ENCODE data around the gene PGC. TPM values are rescaled to one million over a fixed set of nuclear protein-coding genes. Genes with fewer than 3 reads are reported as not detected.

The PGC gene
- total RNA-seq (under 1 TPM in 2 of 7 donors, not detected in 5; 0.53 to 0.94 TPM), polyA plus RNA-seq (under 1 TPM in 1 of 2 donors, not detected in 1; 0.81 TPM)
- long read RNA-seq, donor 1, result 0 reads
- long read RNA-seq, donor 2, result 0 reads
- long read RNA-seq, donor 3, result 0 reads

DNA sequence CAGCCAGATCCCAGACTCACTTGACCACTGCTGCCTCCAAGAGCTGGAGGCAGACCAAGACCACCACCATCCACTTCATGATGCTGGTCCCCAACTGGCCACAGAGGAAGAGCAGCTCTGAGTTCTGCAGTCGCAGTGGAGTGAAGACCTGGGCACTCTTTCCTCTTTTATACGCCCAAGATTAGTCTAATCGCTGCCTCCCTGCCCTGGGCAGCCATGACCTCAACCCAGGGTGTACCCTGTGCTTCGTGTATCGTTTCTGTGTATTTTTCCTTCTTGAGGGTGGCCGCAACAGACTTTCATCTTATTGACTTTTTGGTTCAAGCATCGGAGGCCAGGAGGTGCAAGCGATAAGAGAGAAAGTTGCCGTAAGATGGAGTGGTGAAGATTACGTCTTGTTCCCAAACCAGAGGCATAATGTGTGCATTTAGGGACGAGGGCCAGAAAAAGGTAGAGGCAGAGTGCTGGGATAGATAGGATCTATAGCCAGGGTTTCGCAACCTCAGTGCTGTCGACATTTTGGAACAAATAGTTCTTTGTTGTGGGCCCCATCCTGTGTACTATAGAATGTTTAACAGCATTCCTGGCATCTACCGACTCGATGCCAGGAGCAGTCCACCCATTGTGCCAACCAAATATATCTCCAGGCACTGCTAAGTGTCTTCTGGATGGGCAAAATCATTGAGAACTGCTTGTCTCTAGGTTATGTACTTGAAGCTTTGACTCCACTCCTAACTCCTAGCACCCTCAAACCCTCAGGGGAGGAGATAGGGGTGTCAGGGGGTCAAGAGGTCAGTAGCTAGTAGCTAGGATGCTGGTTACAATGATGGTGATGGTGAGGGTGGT lies at the start of gene PGC:
Gene PGC (minus strand): TSS at position 142 of the 846 bp plus-strand sequence. CDS start 63 bp downstream, at position 79.
- intact Hi-C loops (cut with DNase I), result no loop called here

DNA sequence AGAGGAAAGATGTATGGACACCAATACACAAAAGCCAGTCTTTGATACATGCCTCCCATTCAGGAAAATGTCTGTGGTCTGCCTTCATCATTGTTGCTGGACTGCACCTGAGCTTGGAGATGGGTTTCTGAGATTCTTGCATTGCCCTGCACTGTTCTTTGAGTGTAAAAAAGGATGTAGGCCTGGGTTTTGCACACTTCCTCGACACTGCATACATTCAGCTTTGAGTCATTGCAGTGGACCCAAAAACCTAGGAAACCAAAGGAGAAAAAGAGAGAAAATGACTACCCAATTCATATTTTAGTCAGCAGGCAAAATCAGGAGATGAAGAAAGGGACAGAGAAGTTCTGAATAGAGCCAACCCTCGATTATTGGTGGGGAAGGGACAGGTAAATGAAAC lies 49.3 kb upstream of the PGC start:
- 89 to 98% (median 90%) methylated on average over 2 of the region's 2 CpGs for WGBS, 3 donors
- H3K9me3 ChIP-seq, result no peaks in the 10 kb centered on the region
- no peaks in the 10 kb centered on the region for H3K36me3 ChIP-seq
- no peak for TF ChIP-seq POLR2A (IDR thresholded peaks at IDR 0.05)
- TF ChIP-seq, protein P1, sequence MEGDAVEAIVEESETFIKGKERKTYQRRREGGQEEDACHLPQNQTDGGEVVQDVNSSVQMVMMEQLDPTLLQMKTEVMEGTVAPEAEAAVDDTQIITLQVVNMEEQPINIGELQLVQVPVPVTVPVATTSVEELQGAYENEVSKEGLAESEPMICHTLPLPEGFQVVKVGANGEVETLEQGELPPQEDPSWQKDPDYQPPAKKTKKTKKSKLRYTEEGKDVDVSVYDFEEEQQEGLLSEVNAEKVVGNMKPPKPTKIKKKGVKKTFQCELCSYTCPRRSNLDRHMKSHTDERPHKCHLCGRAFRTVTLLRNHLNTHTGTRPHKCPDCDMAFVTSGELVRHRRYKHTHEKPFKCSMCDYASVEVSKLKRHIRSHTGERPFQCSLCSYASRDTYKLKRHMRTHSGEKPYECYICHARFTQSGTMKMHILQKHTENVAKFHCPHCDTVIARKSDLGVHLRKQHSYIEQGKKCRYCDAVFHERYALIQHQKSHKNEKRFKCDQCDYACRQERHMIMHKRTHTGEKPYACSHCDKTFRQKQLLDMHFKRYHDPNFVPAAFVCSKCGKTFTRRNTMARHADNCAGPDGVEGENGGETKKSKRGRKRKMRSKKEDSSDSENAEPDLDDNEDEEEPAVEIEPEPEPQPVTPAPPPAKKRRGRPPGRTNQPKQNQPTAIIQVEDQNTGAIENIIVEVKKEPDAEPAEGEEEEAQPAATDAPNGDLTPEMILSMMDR (IDR thresholded peaks at IDR 0.05), result no peak
- TF ChIP-seq EP300 (IDR thresholded peaks at IDR 0.05), result no peak
- H3K27me3 ChIP-seq, result no peaks in the 10 kb centered on the region
- H3K4me1 ChIP-seq (ENCODE audit: insufficient read depth), result no peaks in the 10 kb centered on the region
- H3K27ac ChIP-seq, result no peak overlapping the region
- no peak for DNase-seq
- no peak overlapping the region for H3K4me3 ChIP-seq
- intact Hi-C loops (cut with DNase I), result no loop called here

More for the DNA sequence above, at the start of gene PGC:
- WGBS, 3 donors, result 90 to 93% (median 93%) methylated on average over 15 of the region's 15 CpGs
- TF ChIP-seq, protein P1 (IDR thresholded peaks at IDR 0.05), result no peak
- no peak for TF ChIP-seq EP300 (IDR thresholded peaks at IDR 0.05)
- TF ChIP-seq POLR2A (IDR thresholded peaks at IDR 0.05), result no peak
- Histone ChIP-seq H3K4me3 (no peak within 1 kb of the TSS), H3K27ac (no peak within 1 kb of the TSS), H3K36me3 (no peaks in the 10 kb centered on the region), H3K27me3 (no peaks in the 10 kb centered on the region), H3K4me1 (ENCODE audit: insufficient read depth) (no peaks in the 10 kb centered on the region), H3K9me3 (no peaks in the 10 kb centered on the region)
- no peak for DNase-seq

DNA sequence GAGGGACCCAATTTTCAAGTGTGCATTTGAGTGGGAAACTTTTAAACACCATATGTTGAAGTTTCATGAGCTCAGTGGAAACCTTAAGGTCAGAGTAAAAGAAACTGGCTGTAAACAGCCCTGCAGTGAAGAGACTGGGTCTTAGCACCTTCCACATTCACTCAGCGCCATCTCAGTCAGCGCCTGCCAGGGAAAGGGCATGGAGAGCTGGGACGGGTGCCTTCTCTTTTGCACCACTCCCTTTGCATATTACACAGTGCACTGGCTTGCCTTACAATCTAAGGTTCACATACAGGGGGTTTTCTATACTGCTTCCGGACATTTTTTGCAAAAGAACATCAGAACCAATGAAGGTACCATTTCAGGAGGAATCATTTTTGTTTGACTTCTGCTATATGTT lies 44.8 kb upstream of the PGC start:
- H3K4me3 ChIP-seq, result no peak overlapping the region
- 77 to 86% (median 84%) methylated on average over 4 of the region's 4 CpGs for WGBS, 3 donors
- no peak for TF ChIP-seq POLR2A (IDR thresholded peaks at IDR 0.05)
- TF ChIP-seq EP300 (IDR thresholded peaks at IDR 0.05), result no peak
- TF ChIP-seq, protein P1 (IDR thresholded peaks at IDR 0.05), result no peak
- no peak for DNase-seq
- H3K27me3 ChIP-seq, result no peaks in the 10 kb centered on the region
- intact Hi-C loops (cut with DNase I), result no loop called here
- no peaks in the 10 kb centered on the region for H3K36me3 ChIP-seq
- H3K27ac ChIP-seq, result no peak overlapping the region
- H3K9me3 ChIP-seq, result no peaks in the 10 kb centered on the region
- H3K4me1 ChIP-seq (ENCODE audit: insufficient read depth), result peaks cover 3% of the 10 kb centered on the region

DNA sequence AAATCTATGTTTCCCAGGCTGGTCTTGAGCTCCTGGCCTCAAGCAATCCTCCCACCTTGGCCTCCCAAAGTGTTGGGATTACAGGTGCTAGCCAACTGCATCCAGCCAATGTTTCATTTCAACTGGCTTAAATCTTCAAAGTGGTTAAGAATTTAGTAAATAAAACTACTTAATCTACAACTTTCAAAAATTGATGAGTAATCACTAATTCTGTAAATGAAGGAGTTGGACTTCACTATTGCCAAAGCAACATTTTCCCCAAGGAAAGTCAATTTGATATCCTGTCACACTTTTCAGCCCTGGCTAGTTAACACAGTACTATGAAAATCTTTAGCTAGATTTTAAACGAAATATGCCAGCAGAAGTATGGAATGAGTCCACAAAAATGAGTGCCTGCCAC lies 44.1 kb upstream of the PGC start:
- H3K9me3 ChIP-seq, result no peaks in the 10 kb centered on the region
- intact Hi-C loops (cut with DNase I), result no loop called here
- H3K27ac ChIP-seq, result no peak overlapping the region
- TF ChIP-seq, protein P1 (IDR thresholded peaks at IDR 0.05), result no peak
- TF ChIP-seq POLR2A (IDR thresholded peaks at IDR 0.05) (no peak), EP300 (IDR thresholded peaks at IDR 0.05) (no peak)
- H3K36me3 ChIP-seq, result no peaks in the 10 kb centered on the region
- 63 to 70% (median 66%) methylated on average over 1 of the region's 1 CpG for WGBS, 3 donors
- peaks cover 3% of the 10 kb centered on the region for H3K4me1 ChIP-seq (ENCODE audit: insufficient read depth)
- DNase-seq, result no peak
- no peak overlapping the region for H3K4me3 ChIP-seq
- no peaks in the 10 kb centered on the region for H3K27me3 ChIP-seq

All from ovary (tissue), 10 donors.